Vagina (tissue), 2 donors: ENCODE measurements around the gene PAPSS2. TPM values are rescaled to one million over a fixed set of nuclear protein-coding genes. Genes with fewer than 3 reads are reported as not detected.
A peak's percentile ranks its signal among the peaks of the same experiment; 100 is the strongest.
"Not testable (repeated sequence)": the region's sequence is repeated elsewhere in the genome, so short reads cannot be mapped to it uniquely, and the experiment has no call there.

Experiments
- DNase-seq, 2 donors: peaks; one replicate each; pipeline ENCODE4 v3.0.0-alpha.2; 2017; ENCODE audit errors: extremely low spot score in 2 of 2
- H3K27ac ChIP-seq: fragments of 200-600 bp; sonication (generic); one replicate; pipeline ENCODE4 v1.5.1; 2019
- H3K27me3 ChIP-seq: fragments of 200-600 bp; sonication (generic); one replicate; pipeline ENCODE4 v1.5.1; 2019
- H3K36me3 ChIP-seq, 2 donors: fragments of 200-600 bp; sonication (generic); one replicate each; pipeline ENCODE4 v1.5.1; 2017 to 2019
- H3K4me1 ChIP-seq: fragments of 200-600 bp; sonication (generic); one replicate; pipeline ENCODE4 v1.5.1; 2019
- H3K4me3 ChIP-seq, 2 donors: fragments of 200-600 bp; sonication (generic); 1 replicate in 1 of 2; 2 replicates in 1 of 2; pipeline ENCODE4 v1.5.1; 2016 to 2019
- H3K9me3 ChIP-seq: fragments of 200-600 bp; sonication (generic); one replicate; pipeline ENCODE4 v1.5.1; 2019
- CTCF ChIP-seq, 3 experiments: fragments of 450-650 bp in 2 of 3; fragments of 200-600 bp in 1 of 3; sonication (generic) in 1 of 3; IDR thresholded peaks; one replicate each; pipeline ENCODE4 v1.5.1; 2017 to 2019; ENCODE audit warnings: antibody characterized with exemption in 3 of 3, mild to moderate bottlenecking in 2 of 3, moderate library complexity in 2 of 3
- POLR2A ChIP-seq, 2 donors: fragments of 450-650 bp; IDR thresholded peaks; one replicate each; pipeline ENCODE4 v1.6.1; 2017; ENCODE audit warnings: antibody characterized with exemption in 2 of 2, mild to moderate bottlenecking in 2 of 2, moderate library complexity in 2 of 2
- POLR2AphosphoS5 ChIP-seq, 2 donors: sonication (generic); formaldehyde crosslinking; IDR thresholded peaks; one replicate each; pipeline ENCODE4 v1.9.0; 2017; ENCODE audit warnings: antibody characterized with exemption in 2 of 2, mild to moderate bottlenecking in 2 of 2, low read depth in 1 of 2; ENCODE audit not compliant: insufficient read depth in 1 of 2
- intact Hi-C: fragments of 100-400 bp; cut with DNase I; formaldehyde crosslinking; loops from one replicate; pipeline ENCODE4 v1.15.1; 2023
- total RNA-seq: library from RNA; depleted of rRNA; stranded (reverse); fragments of >200 nt; gene quantifications from one replicate; pipeline ENCODE4 v1.2.3, GENCODE V29; 2016

Gene PAPSS2
- total RNA-seq, 1 donor from 2014 or later, result 12.3 TPM

GRCh38 chr10:87744606-87745005 lies 84.9 kb downstream of the PAPSS2 start:
- H3K9me3 ChIP-seq, result no peaks in the 10 kb centered on the region
- H3K4me3 ChIP-seq, result no peak overlapping the region
- DNase-seq, result no peak
- peaks cover 0 to 8% of the 10 kb centered on the region in 2 donors for H3K36me3 ChIP-seq
- no peaks in the 10 kb centered on the region for H3K4me1 ChIP-seq
- intact Hi-C loops, result no loop called here
- H3K27me3 ChIP-seq, result no peaks in the 10 kb centered on the region
- H3K27ac ChIP-seq, result no peak overlapping the region
- TF ChIP-seq POLR2AphosphoS5 (IDR thresholded peaks at IDR 0.05; ENCODE audit: insufficient read depth in 1 of 2, low read depth in 1 of 2), result no peak

- H3K9me3 ChIP-seq, result no peaks in the 10 kb centered on the region
- DNase-seq, result no peak
- H3K4me1 ChIP-seq, result peaks cover 11% of the 10 kb centered on the region
- no peak overlapping the region for H3K4me3 ChIP-seq
- TF ChIP-seq POLR2A (IDR thresholded peaks at IDR 0.05) (no peak), POLR2AphosphoS5 (IDR thresholded peaks at IDR 0.05; ENCODE audit: insufficient read depth in 1 of 2, low read depth in 1 of 2) (no peak), CTCF (IDR thresholded peaks at IDR 0.05) (no peak)
- intact Hi-C loops, result no loop called here
- H3K36me3 ChIP-seq, result peaks cover 0 to 8% of the 10 kb centered on the region in 2 donors
- H3K27ac ChIP-seq, result peak overlapping the region; percentile 20
- H3K27me3 ChIP-seq, result no peaks in the 10 kb centered on the region
Measured at GRCh38 chr10:87746911-87747310, 87.2 kb downstream of the PAPSS2 start.

- H3K4me3 ChIP-seq, H3K27ac ChIP-seq, intact Hi-C loops, H3K36me3 ChIP-seq, H3K27me3 ChIP-seq, H3K9me3 ChIP-seq, DNase-seq: not testable (repeated sequence)
- H3K4me1 ChIP-seq, result peaks cover 11% of the 10 kb centered on the region
Measured at GRCh38 chr10:87748244-87748643, 88.6 kb downstream of the PAPSS2 start.

GRCh38 chr10:87750001-87750671 lies 90.5 kb downstream of the PAPSS2 start:
- peaks cover 0 to 19% of the 10 kb centered on the region in 2 donors for H3K36me3 ChIP-seq
- intact Hi-C loops, result no loop called here
- H3K4me3 ChIP-seq, result no peak overlapping the region
- DNase-seq, result no peak
- TF ChIP-seq POLR2A (IDR thresholded peaks at IDR 0.05) (no peak), POLR2AphosphoS5 (IDR thresholded peaks at IDR 0.05; ENCODE audit: insufficient read depth in 1 of 2, low read depth in 1 of 2) (no peak), CTCF (IDR thresholded peaks at IDR 0.05) (no peak)
- H3K9me3 ChIP-seq, result no peaks in the 10 kb centered on the region
- H3K27ac ChIP-seq, result peak overlapping the region; percentile 14
- no peaks in the 10 kb centered on the region for H3K27me3 ChIP-seq
- peaks cover 11% of the 10 kb centered on the region for H3K4me1 ChIP-seq

- intact Hi-C loops, result no loop called here
- Histone ChIP-seq H3K27ac (peak overlapping the region; percentile 14), H3K4me1 (peaks cover 11% of the 10 kb centered on the region), H3K27me3 (no peaks in the 10 kb centered on the region), H3K36me3 (peaks cover 0 to 17% of the 10 kb centered on the region in 2 donors), H3K9me3 (no peaks in the 10 kb centered on the region), H3K4me3 (no peak overlapping the region)
- TF ChIP-seq POLR2AphosphoS5 (IDR thresholded peaks at IDR 0.05; ENCODE audit: insufficient read depth in 1 of 2, low read depth in 1 of 2) (no peak), CTCF (IDR thresholded peaks at IDR 0.05) (no peak), POLR2A (IDR thresholded peaks at IDR 0.05) (no peak)
- DNase-seq, result no peak
Measured at GRCh38 chr10:87750817-87751216, 91.1 kb downstream of the PAPSS2 start.

- no peak for TF ChIP-seq POLR2AphosphoS5 (IDR thresholded peaks at IDR 0.05; ENCODE audit: insufficient read depth in 1 of 2, low read depth in 1 of 2)
- no peak for TF ChIP-seq CTCF (IDR thresholded peaks at IDR 0.05)
- TF ChIP-seq POLR2A (IDR thresholded peaks at IDR 0.05), result no peak
- Histone ChIP-seq H3K4me3 (no peak overlapping the region), H3K27ac (no peak overlapping the region), H3K9me3 (no peaks in the 10 kb centered on the region), H3K27me3 (no peaks in the 10 kb centered on the region), H3K36me3 (peaks cover 0 to 22% of the 10 kb centered on the region in 2 donors), H3K4me1 (peaks cover 11% of the 10 kb centered on the region)
- intact Hi-C loops, result no loop called here
- DNase-seq, result no peak
Measured at GRCh38 chr10:87751274-87751673, 91.6 kb downstream of the PAPSS2 start.
